Non-pigmented ciliary epithelial cell (primary cell): ENCODE measurements around the gene EIF2S2.

ENCODE experiments used
- DNase-seq: peaks from one replicate; pipeline ENCODE4 v3.0.0-alpha.2; 2010; ENCODE audit warnings: low read depth

The EIF2S2 gene

DNA sequence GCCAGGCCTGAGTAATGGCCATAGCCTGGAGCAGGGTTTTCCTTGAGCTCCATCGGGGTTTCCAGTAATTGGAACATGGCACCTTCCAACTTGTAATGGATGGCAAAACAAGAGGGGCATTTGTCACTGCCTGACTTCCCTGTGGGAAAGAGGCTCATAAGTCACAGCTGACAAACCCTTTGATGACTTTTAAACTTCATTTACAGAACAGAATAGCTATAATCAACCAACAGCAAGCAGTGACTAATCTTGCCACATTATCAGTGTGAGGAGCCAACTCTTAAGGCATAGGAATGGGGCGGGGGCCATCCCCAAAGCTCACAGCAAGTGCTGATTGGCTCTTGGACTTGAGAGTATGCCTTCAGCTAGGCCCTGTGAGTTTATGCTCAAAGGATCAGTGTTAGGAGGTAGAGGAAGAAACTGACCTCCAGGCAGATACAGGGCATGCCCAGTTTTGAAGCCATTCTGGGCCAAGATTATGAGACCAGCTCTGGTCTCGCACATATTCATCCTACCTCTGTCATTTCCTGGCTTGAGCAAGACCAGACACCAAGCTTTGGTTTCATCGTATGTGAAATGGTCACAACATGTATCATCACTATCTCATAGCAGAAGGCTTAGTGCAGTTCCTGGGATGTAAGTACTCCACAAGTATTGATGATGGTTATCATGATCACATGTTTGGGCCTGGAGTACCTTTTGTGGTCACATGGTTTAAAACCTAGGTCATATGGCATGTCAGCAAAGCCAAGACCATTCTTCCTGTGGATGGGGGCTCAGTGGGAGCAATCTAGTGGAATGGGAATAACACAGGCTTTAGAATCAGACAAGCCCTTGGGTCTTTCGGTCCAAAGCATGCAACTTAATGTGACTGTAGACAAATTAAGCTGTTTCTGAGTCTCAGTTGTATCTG, 49.2 kb downstream of the EIF2S2 start:
- peak; percentile 10 for DNase-seq

DNA sequence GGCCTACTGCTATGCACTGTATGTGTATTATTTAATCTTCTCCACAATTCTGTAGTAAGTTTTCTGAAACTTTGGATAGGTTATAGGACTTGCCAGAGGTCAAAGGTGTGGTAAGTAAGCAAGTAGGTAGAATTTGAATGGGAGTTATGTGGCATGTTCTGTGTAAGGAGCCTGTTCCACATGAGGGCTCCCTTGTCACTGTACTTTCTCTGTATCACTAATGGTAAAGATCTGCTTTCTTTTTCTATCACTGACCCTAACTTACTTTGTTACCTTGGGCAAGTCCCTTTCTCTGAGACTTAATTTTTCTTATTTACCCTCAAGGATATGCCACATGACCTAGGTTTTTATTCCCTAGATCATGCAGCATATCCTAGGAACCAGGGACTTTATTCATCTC, 50.3 kb downstream of the EIF2S2 start:
- no peak for DNase-seq

DNA sequence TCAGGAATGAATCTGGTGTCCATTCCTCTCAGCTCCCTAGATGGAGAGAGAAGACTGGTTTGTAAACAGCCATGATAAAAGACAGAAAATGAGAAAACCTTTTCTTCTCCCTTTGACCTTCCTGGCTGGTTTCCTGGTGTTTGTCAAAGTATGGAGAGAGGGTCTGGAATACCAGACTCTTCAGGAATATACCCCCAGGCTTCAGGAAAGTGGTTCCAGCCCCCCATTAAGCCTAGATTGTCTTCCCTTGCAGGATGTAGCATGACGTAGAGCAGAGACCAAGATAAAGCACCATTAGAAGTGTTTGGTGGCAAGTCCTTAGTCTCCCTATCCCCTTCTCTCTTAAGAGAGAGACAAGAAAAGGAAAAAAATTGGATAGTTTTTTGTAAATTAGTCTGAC, 51.1 kb downstream of the EIF2S2 start:
- no peak for DNase-seq

DNA sequence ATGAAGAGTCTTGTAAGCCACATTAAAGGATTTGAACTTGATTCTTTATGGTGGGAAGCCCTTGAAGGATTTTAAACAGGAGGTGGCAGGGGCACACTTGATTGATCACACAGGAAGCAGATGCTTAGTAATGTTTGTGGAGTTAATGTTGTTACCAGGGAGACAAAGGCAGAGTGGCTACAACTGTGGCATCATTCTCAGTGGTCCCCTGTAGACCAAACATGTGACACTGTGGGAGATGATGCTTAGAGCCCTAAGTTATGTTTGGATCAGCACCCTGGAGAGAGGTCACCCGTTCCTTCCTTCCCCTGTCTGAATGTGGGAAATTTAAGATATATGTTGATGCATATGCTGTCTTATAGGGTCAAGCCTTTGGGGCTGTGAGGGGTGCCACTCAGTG, 53.2 kb downstream of the EIF2S2 start:
- DNase-seq = no peak

DNA sequence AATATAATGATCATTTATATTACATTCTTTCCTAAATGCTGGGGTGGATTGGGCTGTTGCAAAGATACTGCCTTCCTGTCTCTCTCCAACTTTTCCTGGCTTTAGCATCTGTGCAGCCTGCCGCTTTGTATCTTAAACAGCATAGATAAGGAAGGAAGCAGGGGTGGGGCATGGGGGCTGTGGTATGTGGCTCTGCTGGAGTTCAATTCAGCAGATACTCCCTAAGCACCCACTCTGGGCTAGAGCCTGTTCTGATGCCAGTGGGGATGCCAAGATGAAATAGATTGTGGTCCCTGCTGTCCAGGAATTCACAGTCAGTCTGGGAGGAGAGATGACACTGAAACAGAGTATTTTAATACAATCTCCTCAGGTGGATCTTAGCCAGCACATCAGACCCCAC, 56.8 kb downstream of the EIF2S2 start:
- DNase-seq = no peak

DNA sequence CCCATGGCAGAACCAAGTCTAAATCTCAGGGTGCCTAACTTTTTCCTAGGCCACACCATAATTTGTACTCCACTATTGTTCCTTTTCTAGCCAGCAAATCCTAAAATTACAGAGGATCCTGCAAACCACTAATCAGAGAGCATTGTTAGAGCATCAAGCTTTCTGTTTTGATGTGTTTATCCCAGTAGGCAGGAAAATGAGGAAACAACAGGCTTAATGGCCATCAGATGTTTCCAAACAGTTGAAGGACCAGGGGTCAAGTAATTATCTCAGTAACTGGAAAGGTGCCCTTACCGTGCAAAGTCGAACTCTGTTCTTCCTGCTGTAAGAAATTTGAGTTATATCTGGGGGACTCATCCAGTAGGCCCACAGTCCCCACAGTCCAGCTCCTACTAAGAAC, 59.6 kb downstream of the EIF2S2 start:
- DNase-seq = no peak

DNA sequence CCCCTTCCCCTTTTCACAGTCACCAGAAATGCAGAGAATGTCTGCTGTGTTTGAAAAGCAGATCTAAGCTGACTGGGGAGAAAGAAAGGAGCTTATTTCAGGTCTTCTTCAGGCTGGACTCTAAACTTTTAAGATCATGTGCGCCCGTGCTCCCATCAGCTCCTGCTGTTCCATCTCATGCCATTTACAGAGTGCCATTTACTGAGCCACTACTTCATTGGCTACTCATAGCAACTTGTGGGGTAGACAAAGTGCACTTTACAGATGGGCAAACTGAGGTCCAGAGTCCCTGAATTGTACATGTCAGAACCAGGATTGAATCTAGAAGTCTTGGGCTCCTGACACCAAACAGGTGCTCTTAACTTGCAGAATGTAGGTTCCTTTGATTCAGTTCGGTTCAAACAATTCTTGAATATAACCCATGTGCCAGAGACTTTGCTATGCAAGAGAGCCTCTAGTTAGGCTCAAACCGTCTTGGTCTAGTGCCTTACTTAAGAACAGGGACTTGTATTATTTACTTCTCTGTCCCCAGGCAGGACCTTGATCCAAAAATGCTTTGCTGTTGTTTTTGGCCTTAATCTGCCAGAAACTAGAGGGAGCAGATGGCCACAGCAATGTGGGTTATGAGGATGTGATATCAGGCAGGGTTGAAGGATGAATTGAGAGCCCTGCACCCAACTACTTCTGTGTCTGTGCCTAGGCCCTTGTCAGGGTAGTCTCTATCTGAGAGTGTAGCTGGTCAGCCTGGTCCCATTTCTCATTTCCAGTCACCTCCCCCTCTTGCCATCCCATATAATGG, 61.9 kb downstream of the EIF2S2 start:
- DNase-seq = no peak

DNA sequence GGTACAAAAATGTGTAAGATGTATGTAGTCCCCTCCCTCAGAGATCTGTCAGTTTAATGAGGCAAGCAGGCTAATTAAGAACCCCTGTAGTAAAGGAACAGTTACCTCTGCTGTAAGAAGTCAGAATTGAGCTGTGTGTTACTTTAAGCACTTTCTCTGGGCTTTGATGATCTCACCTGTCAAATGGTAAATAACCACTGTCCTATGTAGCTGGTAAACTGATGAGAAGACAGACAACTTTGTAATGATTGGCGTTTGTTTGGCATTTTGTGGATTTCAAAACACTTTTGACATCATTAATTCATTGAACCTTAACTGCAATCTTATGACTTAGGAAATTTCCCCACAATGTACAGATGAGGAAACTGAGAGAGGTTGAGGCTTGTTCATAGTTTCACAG, 62.7 kb downstream of the EIF2S2 start:
- no peak for DNase-seq

DNA sequence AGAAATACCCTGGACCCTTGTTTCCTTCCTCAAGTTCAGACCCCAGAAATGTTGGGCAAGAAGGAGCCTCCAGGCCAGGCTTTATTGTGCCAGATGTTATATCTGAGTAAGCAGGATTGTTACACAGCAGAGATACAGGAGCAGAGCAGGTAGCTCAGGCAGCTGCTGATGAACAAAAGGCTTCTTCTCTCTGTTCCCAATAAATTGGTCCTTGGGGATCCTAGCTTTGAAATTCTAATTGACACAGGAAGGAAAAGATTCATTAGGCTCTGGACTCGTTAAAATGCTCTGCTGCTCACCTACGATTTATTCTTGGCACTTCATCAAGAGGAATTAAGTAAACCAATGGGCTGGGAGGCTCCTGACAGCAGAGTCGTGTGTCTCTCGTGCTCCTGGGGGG, 64.1 kb downstream of the EIF2S2 start:
- DNase-seq = no peak

DNA sequence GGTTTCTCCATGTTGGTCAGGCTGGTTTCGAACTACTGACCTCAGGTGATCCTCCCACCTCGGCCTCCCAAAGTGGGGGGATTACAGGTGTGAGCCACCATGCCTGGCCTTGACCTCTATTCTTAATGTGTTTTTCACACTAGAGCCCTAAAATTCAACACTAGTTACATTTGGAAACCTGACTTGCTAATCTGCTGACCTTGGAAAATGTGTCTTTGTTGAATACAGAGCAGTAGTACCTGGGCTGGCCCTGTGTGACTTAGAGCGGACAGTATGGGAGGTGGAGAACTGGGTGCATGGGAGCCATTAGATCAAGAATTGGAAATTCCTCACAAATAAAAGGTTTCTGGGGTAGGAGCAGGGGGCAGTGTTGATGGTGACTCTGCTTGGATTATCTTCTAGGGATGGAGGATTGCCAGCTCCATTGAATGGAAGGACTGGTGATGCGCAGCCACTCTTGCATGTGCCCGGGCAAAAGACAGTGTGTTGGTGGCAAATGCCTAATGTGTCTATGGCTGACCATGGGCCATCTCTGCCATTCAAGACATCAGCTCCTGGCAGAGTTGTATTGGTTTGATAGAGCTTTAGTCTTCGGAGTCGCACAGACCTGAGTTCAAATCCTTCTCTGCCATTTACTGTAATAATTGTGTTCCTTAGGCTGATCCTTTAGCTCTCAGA, 64.9 kb downstream of the EIF2S2 start:
- DNase-seq = no peak

DNA sequence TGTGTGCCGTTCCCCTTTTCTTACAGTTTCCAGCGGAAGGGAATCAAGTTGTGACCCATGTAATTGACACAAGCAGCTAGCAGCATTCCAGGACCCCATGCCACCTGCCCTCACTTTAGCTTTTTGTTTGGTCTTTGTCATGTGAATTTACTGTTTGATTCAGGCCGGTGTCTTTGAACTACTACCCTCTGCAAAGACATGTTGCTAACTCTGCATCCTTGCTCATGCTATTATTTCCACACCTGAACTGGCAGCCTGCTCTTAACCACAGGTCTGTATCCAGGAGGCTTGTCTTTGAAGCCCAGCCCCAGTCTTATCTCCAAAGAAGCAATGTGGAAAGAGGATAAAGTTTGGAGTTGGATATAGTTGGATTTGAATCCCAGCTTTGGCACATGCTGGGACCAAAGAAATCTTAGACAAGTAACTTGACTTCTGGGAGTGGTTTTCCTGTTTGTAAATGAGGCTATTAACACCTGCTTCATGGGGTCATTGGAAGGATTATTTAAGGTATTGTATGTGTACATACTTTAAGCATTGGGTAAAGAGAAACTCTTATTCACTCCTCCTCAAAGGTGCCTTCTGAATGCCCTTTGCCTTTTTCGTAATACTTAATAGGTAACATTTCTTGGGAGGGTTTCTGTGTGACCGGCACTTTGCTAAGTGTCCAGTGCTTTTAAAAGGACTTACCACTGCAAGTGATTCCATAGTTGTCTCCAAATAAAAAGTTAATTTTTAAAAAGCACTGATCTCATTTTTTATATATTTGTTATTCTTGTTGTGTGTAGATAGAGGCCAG, 65.9 kb downstream of the EIF2S2 start:
- no peak for DNase-seq

DNA sequence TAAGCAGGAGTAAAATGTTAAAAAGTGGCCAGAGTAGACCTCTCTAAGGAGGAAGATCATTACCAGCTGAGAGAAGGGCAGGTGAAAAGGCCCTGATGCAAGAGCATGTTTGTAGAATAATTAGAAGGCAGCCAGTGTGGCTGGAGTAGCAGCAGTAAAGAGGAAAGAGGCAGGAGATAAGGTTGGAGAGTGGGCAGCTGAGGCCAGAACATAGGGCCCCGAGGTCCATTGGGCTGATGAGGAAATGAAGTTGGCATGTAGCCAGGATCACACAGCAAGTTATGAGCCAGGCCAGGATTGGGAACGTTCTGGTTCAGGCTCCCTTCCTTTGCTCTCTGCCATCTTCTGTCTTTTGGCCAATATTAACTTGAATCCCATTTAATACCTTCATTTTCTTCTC, 66.7 kb downstream of the EIF2S2 start:
- no peak for DNase-seq

DNA sequence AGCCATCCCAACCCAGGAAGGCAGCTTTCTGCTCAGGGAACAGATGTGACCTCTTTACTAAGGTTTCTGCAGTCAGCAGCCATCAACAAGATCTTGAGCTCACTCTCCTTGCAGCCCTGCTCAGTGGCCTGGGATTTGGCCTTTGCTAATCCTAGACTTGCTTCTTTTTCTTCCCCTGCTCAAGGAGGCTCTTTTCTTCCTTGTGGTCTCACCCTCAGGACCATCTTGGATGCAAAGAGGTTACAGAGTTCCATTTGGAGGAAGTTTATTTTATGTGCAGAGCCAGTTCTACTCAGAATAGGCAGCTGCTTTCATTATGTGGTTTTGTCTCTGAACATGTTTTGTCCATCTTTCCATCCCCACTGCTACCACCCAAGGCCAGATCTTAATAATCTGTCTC, 69.0 kb downstream of the EIF2S2 start:
- DNase-seq = no peak

DNA sequence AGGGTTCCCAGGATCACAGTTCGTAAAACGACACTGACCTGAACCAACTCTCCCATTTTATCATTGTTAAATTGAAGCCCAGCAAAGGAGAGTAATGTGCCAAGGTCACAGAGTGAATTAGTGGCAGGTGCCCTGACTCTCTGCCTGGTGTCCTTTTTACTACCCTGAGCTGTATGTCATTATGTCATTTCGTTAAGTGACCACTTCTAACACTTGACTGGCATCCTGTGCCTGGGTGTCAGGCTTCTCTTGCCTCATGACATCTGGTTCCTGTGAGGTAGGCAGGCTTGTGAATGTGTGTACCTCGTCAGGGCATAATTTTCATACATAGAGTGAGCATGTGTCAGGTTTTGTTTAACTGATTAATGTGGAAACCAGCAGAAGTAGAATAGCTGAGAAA, 69.8 kb downstream of the EIF2S2 start:
- no peak for DNase-seq

DNA sequence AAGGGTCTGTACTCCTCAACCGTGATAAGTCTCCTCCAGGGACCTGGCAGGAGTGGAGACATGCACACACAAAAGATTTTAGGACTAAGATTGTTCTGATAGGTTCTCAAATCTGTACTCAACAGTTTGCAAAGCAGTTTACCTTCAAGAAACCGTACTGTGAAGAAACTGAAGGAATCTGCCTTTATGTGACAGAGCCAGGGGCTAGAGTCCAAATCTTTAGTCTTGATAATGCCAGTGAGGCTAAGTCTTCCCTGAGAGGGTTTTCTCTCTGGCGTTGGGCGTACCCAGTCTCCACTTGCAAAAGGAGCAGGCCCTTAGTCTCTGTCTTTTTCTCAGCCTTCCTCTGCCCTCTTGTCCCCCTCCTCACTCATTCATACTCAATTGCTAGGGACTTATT, 70.8 kb downstream of the EIF2S2 start:
- no peak for DNase-seq

DNA sequence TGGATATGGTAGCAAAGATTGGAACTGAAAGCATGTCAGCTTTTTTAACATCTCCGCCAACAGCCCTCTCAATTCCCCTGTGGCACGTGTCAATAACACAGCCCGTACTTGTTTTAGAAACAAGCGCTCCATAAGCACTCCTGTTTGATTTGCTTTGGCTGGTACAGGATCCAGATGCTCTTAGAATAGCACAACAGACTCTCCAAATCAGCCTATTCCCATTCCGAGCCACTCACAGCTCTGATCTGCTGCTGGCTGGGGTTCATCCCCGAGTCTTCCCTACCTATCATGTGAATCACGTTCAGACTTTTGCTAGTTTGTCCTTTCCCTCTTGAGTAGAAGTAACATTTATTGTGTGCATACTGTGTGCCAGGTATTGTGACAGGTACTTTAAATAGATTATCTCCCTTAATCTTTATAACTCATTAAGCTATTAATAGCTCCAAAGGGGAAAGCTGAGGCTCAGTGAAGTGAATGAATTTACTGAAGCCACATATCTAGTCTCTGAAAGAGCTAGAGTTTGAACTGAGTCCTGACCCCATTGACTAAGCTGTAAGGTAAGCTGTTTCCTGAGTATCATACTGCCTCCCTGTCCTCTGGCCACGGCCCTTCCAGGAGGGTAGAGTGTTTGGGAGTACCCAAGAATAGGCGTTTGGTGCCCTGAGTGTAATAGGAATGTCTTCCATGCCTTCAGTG, 71.6 kb downstream of the EIF2S2 start:
- DNase-seq = no peak
